ENCODE results near the gene SHQ1. TPM values are rescaled to one million over a fixed set of nuclear protein-coding genes. Genes with fewer than 3 reads are reported as not detected.

Gene SHQ1
- total RNA-seq, 4 donors from 2014 or later: 9.7 to 17.2 (median 12.2) TPM

DNA sequence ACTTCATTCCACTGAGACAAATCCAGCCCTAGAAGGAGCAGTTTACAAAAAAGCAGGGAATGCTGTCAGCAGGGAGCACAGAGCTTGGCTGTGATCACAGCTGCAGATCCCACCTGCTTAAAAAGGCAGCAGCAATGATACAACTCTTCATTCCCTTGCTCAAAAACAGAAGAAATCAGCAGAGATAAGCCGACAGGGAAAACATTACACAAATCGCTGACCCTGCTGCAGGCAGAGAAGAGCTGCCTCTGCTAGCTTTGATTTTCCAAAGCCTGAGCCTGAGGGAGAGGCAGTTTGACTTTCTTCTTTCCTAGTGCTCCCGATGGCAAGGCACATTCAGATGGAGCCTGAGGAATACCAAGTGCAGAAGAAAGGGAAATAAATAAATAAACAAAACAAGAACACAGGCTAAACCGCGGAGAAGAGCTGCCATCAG, 80.2 kb downstream of the SHQ1 start:
- WGBS, 2 donors: 61% methylated on average over 5 of the region's 5 CpGs
- no peak for DNase-seq (ENCODE audit: low spot score in 2 of 2)
- intact Hi-C loops (cut with DNase I; ENCODE audit: low total_unique reads): no loop called here
- no peak for TF ChIP-seq POLR2A (IDR thresholded peaks at IDR 0.05)
- TF ChIP-seq, protein P1, sequence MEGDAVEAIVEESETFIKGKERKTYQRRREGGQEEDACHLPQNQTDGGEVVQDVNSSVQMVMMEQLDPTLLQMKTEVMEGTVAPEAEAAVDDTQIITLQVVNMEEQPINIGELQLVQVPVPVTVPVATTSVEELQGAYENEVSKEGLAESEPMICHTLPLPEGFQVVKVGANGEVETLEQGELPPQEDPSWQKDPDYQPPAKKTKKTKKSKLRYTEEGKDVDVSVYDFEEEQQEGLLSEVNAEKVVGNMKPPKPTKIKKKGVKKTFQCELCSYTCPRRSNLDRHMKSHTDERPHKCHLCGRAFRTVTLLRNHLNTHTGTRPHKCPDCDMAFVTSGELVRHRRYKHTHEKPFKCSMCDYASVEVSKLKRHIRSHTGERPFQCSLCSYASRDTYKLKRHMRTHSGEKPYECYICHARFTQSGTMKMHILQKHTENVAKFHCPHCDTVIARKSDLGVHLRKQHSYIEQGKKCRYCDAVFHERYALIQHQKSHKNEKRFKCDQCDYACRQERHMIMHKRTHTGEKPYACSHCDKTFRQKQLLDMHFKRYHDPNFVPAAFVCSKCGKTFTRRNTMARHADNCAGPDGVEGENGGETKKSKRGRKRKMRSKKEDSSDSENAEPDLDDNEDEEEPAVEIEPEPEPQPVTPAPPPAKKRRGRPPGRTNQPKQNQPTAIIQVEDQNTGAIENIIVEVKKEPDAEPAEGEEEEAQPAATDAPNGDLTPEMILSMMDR (IDR thresholded peaks at IDR 0.05): no peak
- H3K4me3 ChIP-seq (ENCODE audit: low read depth, poor library complexity, severe bottlenecking): no peak overlapping the region

DNA sequence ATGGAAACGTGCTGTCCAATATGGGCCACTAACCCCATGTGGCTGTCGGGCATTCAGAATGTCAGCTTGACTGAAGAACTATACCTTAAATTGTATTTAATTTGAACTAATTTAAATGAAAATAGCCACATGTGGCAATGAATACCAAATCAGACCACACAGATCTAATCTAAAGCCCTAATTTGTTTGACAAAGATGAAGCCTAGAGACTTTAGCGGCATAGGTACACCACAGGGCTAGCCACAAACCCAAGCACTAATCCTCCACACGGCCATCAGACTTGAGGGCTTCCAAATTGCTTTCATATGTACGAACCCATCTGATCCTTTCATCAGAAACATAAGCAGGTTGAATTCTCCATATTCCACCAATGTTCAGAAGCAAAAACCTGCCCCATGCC, 81.4 kb downstream of the SHQ1 start:
- H3K4me3 ChIP-seq (ENCODE audit: low read depth, poor library complexity, severe bottlenecking): no peak overlapping the region
- TF ChIP-seq POLR2A (IDR thresholded peaks at IDR 0.05): no peak
- TF ChIP-seq, protein P1 (IDR thresholded peaks at IDR 0.05): no peak
- 92% methylated on average over 5 of the region's 5 CpGs for WGBS, 2 donors
- intact Hi-C loops (cut with DNase I; ENCODE audit: low total_unique reads): no loop called here
- DNase-seq (ENCODE audit: low spot score in 2 of 2): no peak

DNA sequence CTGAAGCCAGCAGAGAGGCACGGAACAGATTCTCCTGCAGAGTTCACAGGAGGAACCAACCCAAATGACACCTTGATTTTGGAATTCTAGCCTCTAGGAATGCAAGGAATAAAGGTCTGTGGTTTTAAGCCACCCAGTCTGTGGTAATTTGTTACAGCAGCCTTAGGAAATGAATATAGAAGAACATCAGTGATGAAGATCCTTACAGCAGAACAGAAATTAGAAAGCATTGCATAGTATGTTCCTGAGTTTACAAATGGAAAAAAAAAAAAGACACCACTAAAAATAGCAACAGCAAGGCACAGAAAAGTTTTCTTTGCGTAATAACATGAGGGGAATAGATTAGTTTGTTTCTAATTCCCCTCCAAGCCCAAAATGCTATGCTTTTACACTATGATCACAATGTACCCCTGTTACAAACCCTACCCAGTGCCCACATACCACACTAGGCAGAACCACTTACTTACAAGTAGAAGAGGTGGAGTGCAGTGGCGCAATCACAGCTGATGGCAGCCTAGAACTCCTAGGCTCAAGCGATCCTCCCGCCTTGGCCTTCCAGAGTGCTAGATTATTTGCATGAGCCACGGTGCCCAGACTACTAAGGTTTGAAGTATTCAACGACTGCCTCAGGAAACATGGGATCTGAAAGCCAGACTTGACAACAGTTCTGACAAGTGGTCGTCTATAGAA, 84.3 kb downstream of the SHQ1 start:
- intact Hi-C loops (cut with DNase I; ENCODE audit: low total_unique reads): no loop called here
- no peak overlapping the region for H3K4me3 ChIP-seq (ENCODE audit: low read depth, poor library complexity, severe bottlenecking)
- TF ChIP-seq, protein P1 (IDR thresholded peaks at IDR 0.05): no peak
- no peak for TF ChIP-seq POLR2A (IDR thresholded peaks at IDR 0.05)
- 77 to 88% methylated on average over 8 of the region's 8 CpGs for WGBS, 2 donors
- DNase-seq (ENCODE audit: low spot score in 2 of 2): no peak

DNA sequence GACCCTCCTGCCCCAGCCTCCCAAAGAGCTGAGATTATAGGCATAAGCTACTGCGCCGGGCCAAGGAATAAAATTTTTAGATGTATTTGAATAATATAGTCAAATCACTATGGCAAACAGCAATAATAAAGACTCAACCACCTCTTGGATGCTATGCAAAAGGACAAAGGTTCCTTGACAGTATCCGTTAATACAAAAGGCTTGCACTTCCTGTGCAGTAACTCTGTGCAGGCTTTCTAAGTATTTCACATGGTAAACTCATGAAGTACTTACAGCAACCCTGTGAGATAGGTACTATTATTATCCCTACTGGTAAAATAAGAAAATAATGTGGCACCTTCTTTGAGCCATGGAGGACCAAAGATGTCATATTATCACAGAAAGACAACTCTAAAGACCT, 86.8 kb downstream of the SHQ1 start:
- TF ChIP-seq, protein P1 (IDR thresholded peaks at IDR 0.05): no peak
- no peak for TF ChIP-seq POLR2A (IDR thresholded peaks at IDR 0.05)
- WGBS, 2 donors: 92 to 96% methylated on average over 3 of the region's 3 CpGs
- DNase-seq (ENCODE audit: low spot score in 2 of 2): no peak
- H3K4me3 ChIP-seq (ENCODE audit: low read depth, poor library complexity, severe bottlenecking): no peak overlapping the region
- intact Hi-C loops (cut with DNase I; ENCODE audit: low total_unique reads): no loop called here

DNA sequence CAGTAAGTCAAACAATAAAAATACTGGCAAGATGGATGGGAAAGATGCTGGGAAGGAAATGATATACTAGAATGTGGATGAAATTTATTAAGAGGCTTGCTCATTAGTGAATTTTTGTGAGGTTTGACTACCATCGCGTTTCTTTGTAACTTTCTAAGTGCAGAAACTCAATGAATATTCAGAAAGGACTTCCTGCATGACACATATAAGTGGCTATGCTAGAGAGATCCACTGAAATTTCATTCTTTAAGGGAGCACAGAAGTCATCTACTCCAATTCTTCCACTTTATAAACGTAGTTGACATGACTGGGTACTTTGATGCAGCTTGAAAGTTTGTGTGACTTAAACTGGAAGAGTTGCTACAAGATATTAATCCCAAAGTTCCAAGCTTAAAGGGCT, 88.0 kb downstream of the SHQ1 start:
- TF ChIP-seq, protein P1 (IDR thresholded peaks at IDR 0.05): no peak
- no peak for TF ChIP-seq POLR2A (IDR thresholded peaks at IDR 0.05)
- 85 to 89% methylated on average over 3 of the region's 3 CpGs for WGBS, 2 donors
- H3K4me3 ChIP-seq (ENCODE audit: low read depth, poor library complexity, severe bottlenecking): no peak overlapping the region
- intact Hi-C loops (cut with DNase I; ENCODE audit: low total_unique reads): no loop called here
- no peak for DNase-seq (ENCODE audit: low spot score in 2 of 2)

DNA sequence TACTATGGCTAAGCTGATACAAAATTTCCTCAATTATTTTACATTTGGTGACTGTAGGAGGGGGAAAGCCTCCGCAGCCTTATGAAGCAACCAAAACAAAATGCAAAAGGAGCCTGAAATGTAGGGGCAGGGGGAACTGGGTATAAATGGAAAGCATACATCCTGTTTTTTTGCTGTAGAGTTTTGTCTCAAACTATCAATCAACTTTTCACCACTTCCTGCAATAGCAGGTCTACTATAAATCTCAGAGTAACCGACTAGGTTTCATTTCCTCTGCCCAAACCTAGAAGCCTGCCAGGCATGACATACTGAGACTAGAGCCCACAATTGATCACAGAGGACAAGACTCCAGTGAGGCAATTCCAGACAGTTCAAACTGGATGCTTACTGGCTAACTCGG, 91.3 kb downstream of the SHQ1 start:
- intact Hi-C loops (cut with DNase I; ENCODE audit: low total_unique reads): no loop called here
- TF ChIP-seq POLR2A (IDR thresholded peaks at IDR 0.05): no peak
- TF ChIP-seq, protein P1 (IDR thresholded peaks at IDR 0.05): no peak
- H3K4me3 ChIP-seq (ENCODE audit: low read depth, poor library complexity, severe bottlenecking): no peak overlapping the region
- 71 to 72% methylated on average over 3 of the region's 3 CpGs for WGBS, 2 donors
- DNase-seq (ENCODE audit: low spot score in 2 of 2): no peak
